Measurements from ENCODE around the gene IRAK1BP1. TPM values are rescaled to one million over a fixed set of nuclear protein-coding genes. Genes with fewer than 3 reads are reported as not detected.
A peak's percentile ranks its signal among the peaks of the same experiment; 100 is the strongest.
"Not testable (repeated sequence)": the region's sequence is repeated elsewhere in the genome, so short reads cannot be mapped to it uniquely, and the experiment has no call there.

IRAK1BP1 gene
- total RNA-seq, 4 donors from 2014 or later: 3.6 to 11.6 (median 8.2) TPM

GRCh38 chr6:78910010-78910409 is 42.7 kb downstream of the IRAK1BP1 start:
- Histone ChIP-seq H3K36me3 (no peaks in the 10 kb centered on the region), H3K27ac (no peak overlapping the region), H3K4me3 (peak overlapping the region in 1 of 4 donors; percentile 53), H3K9me3 (peaks cover 0 to 6% (median 0%) of the 10 kb centered on the region in 4 donors), H3K4me1 (peaks cover 0 to 15% (median 0%) of the 10 kb centered on the region in 4 donors), H3K27me3 (no peaks in the 10 kb centered on the region)
- DNase-seq (ENCODE audit: low spot score in 2 of 2): no peak
- WGBS, 2 donors: 81 to 84% methylated on average over 10 of the region's 10 CpGs
- no peak for TF ChIP-seq EP300 (IDR thresholded peaks at IDR 0.05)
- TF ChIP-seq, protein P1, sequence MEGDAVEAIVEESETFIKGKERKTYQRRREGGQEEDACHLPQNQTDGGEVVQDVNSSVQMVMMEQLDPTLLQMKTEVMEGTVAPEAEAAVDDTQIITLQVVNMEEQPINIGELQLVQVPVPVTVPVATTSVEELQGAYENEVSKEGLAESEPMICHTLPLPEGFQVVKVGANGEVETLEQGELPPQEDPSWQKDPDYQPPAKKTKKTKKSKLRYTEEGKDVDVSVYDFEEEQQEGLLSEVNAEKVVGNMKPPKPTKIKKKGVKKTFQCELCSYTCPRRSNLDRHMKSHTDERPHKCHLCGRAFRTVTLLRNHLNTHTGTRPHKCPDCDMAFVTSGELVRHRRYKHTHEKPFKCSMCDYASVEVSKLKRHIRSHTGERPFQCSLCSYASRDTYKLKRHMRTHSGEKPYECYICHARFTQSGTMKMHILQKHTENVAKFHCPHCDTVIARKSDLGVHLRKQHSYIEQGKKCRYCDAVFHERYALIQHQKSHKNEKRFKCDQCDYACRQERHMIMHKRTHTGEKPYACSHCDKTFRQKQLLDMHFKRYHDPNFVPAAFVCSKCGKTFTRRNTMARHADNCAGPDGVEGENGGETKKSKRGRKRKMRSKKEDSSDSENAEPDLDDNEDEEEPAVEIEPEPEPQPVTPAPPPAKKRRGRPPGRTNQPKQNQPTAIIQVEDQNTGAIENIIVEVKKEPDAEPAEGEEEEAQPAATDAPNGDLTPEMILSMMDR (IDR thresholded peaks at IDR 0.05): no peak
- no peak for TF ChIP-seq POLR2A (IDR thresholded peaks at IDR 0.05)

DNA sequence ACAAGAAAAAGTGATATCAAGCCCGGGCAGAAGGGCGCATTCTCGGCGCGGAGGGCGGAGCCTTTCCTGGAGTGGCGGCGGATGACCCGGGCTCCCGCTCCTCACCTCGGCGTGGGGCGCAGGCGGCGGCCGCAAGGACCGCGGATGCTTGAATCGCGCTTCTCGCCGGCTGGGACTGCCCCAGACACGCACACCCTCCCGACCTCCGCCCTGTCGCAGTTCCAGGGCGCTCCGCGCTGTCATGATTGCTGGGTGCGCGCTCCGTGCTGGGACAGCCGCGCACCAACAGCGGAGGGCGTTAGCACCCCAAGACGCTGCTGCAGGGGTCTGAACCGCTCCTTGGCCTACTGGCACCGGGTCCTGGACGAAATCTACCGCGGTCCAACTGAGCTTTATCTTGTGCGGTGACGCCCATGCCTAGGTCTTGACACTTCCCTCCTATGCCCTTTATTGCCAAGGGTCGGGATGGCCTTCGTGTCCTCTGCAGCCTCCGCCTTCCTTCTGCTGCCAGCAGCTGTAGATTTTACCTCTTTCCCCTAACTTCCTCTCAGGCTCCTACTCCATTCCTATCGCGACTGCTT is 43.3 kb downstream of the IRAK1BP1 start:
- Histone ChIP-seq H3K9me3 (peaks cover 0 to 6% (median 0%) of the 10 kb centered on the region in 4 donors), H3K27me3 (no peaks in the 10 kb centered on the region), H3K36me3 (no peaks in the 10 kb centered on the region), H3K27ac (no peak overlapping the region), H3K4me1 (peaks cover 0 to 15% (median 0%) of the 10 kb centered on the region in 4 donors), H3K4me3 (peak overlapping the region; percentile 23 to 53 (median 34))
- TF ChIP-seq, protein P1 (IDR thresholded peaks at IDR 0.05): no peak
- no peak for TF ChIP-seq POLR2A (IDR thresholded peaks at IDR 0.05)
- TF ChIP-seq EP300 (IDR thresholded peaks at IDR 0.05): no peak
- 4 to 9% methylated on average over 35 to 49 of the region's 49 CpGs for WGBS, 2 donors
- no peak for DNase-seq (ENCODE audit: low spot score in 2 of 2)

- no peak for TF ChIP-seq POLR2A (IDR thresholded peaks at IDR 0.05)
- TF ChIP-seq, protein P1 (IDR thresholded peaks at IDR 0.05): no peak
- no peak for TF ChIP-seq EP300 (IDR thresholded peaks at IDR 0.05)
- peaks cover 0 to 15% (median 0%) of the 10 kb centered on the region in 4 donors for H3K4me1 ChIP-seq
- no peaks in the 10 kb centered on the region for H3K27me3 ChIP-seq
- no peaks in the 10 kb centered on the region for H3K36me3 ChIP-seq
- H3K27ac ChIP-seq: no peak overlapping the region
- DNase-seq (ENCODE audit: low spot score in 2 of 2): no peak
- WGBS, 2 donors: 67 to 71% methylated on average over 9 of the region's 9 CpGs
- peak overlapping the region in 1 of 4 donors; percentile 53 for H3K4me3 ChIP-seq
- H3K9me3 ChIP-seq: peaks cover 0 to 6% (median 0%) of the 10 kb centered on the region in 4 donors
These were observed 44.0 kb downstream of the IRAK1BP1 start for GRCh38 chr6:78911218-78911940.

GRCh38 chr6:78916411-78916810 is 49.1 kb downstream of the IRAK1BP1 start:
- no peak for DNase-seq (ENCODE audit: low spot score in 2 of 2)
- H3K4me1 ChIP-seq: no peaks in the 10 kb centered on the region
- H3K9me3 ChIP-seq: peaks cover 0 to 39% (median 8%) of the 10 kb centered on the region in 4 donors
- no peaks in the 10 kb centered on the region for H3K36me3 ChIP-seq
- H3K4me3 ChIP-seq: no peak overlapping the region
- no peak overlapping the region for H3K27ac ChIP-seq
- TF ChIP-seq, protein P1 (IDR thresholded peaks at IDR 0.05): no peak
- TF ChIP-seq EP300 (IDR thresholded peaks at IDR 0.05) (no peak), POLR2A (IDR thresholded peaks at IDR 0.05) (no peak)
- no peaks in the 10 kb centered on the region for H3K27me3 ChIP-seq
- 93% methylated on average over 3 of the region's 3 CpGs for WGBS, 2 donors

GRCh38 chr6:78917788-78918187 is 50.4 kb downstream of the IRAK1BP1 start:
- Histone ChIP-seq H3K27ac (no peak overlapping the region), H3K4me3 (no peak overlapping the region), H3K4me1 (no peaks in the 10 kb centered on the region), H3K36me3 (no peaks in the 10 kb centered on the region), H3K27me3 (no peaks in the 10 kb centered on the region), H3K9me3 (peaks cover 0 to 43% (median 10%) of the 10 kb centered on the region in 4 donors)
- WGBS, 2 donors: 94 to 100% methylated on average over 1 of the region's 1 CpG
- TF ChIP-seq POLR2A (IDR thresholded peaks at IDR 0.05): no peak
- TF ChIP-seq EP300 (IDR thresholded peaks at IDR 0.05): no peak
- TF ChIP-seq, protein P1 (IDR thresholded peaks at IDR 0.05): no peak
- DNase-seq (ENCODE audit: low spot score in 2 of 2): no peak

DNA sequence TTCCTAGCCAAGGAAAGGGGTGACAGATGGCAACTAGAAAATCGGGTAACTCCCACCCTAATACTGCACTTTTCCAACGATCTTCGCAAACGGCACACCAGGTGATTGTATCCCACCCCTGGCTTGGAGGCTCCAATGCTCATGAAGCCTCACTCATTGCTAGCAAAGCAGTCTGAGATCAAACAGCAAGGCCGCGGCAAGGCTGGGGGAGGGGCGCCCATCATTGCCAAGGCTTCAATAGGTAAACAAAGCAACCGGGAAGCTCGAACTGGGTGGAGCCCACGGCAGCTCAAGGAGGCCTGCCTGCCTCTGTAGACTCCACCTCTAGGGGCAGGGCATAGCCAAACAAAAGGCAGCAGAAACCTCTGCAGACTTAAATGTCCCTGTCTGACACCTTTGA is 53.8 kb downstream of the IRAK1BP1 start:
- peaks cover 0 to 58% (median 12%) of the 10 kb centered on the region in 4 donors for H3K9me3 ChIP-seq
- H3K27ac ChIP-seq; H3K36me3 ChIP-seq; H3K4me3 ChIP-seq; DNase-seq (ENCODE audit: low spot score in 2 of 2); H3K27me3 ChIP-seq; H3K4me1 ChIP-seq: not testable (repeated sequence)
- WGBS, 2 donors: 90 to 92% methylated on average over 9 to 10 of the region's 10 CpGs
